Adrenal gland (tissue), 12 donors: ENCODE results near the gene CEP89. TPM values are rescaled to one million over a fixed set of nuclear protein-coding genes. Genes with fewer than 3 reads are reported as not detected.
"Not testable (repeated sequence)": the region's sequence is repeated elsewhere in the genome, so short reads cannot be mapped to it uniquely, and the experiment has no call there.

Experiments
- DNase-seq, 7 donors: peaks; one replicate each; pipeline ENCODE4 v3.0.0-alpha.2; 2019 to 2020
- H3K27ac ChIP-seq, 5 donors: fragments of 200-600 bp; sonication (generic) in 4 of 5; 1 replicate in 3 of 5; 2 replicates in 2 of 5; pipeline versions ENCODE4 v1.5.1 to v1.8.0; 2016 to 2020; ENCODE audit warnings: mild to moderate bottlenecking in 1 of 5
- H3K27me3 ChIP-seq: fragments of 200-600 bp; 2 replicates; pipeline ENCODE4 v1.8.0; 2021
- H3K36me3 ChIP-seq, 2 donors: fragments of 200-600 bp; replicated peaks in 1 of 2; 1 replicate in 1 of 2; 2 replicates in 1 of 2; pipeline versions ENCODE4 v1.5.1 to v1.8.0; 2018 to 2022
- H3K4me1 ChIP-seq, 2 donors: fragments of 200-600 bp; replicated peaks in 1 of 2; 1 replicate in 1 of 2; 2 replicates in 1 of 2; pipeline versions ENCODE4 v1.5.1 to v1.8.0; 2018 to 2021
- H3K4me3 ChIP-seq, 4 donors: fragments of 200-600 bp; sonication (generic) in 3 of 4; one replicate each; pipeline ENCODE4 v1.5.1; 2016 to 2018
- H3K9me3 ChIP-seq, 3 donors: fragments of 200-600 bp; sonication (generic) in 1 of 3; replicated peaks in 1 of 3; 1 replicate in 2 of 3; 2 replicates in 1 of 3; pipeline versions ENCODE4 v1.5.1 to v1.8.0; 2016 to 2021
- POLR2A ChIP-seq, 2 donors: fragments of 450-650 bp; IDR thresholded peaks; one replicate each; pipeline ENCODE4 v1.6.1; 2017; ENCODE audit warnings: antibody characterized with exemption in 2 of 2, mild to moderate bottlenecking in 2 of 2, moderate library complexity in 1 of 2
- WGBS, 4 donors: extraction: QIAGEN DNeasy Blood & Tissue Kit in 2 of 4; methylation state at CpG; one replicate each; pipeline versions ENCODE4 v1.1.5 to v1.1.7; 2013 to 2017; 5-methylcytosine and 5-hydroxymethylcytosine counted together
- intact Hi-C, 2 donors: fragments of 100-400 bp; cut with DNase I; formaldehyde crosslinking; loops; one replicate each; pipeline versions ENCODE4 v1.14.1 to v1.15.0; 2022 to 2023
- polyA plus RNA-seq, 3 donors: library from polyadenylated mRNA; stranded (reverse); fragments of 200-250 nt in 2 of 3; fragments of 350-450 nt in 1 of 3; fragmentation: Illumina TruSeq in 1 of 3; extraction: RNeasy Lipid Tissue Mini Kit (QIAGEN cat#74804) in 1 of 3; gene quantifications; one replicate each; pipeline ENCODE4 v1.2.3, GENCODE V29; 2013 to 2014
- total RNA-seq, 9 donors: library from RNA; depleted of rRNA in 4 of 9; stranded (reverse); fragments of >200 nt in 4 of 9; fragments of 120-200 nt in 1 of 9; fragmentation: NEBNext Ultra II Directional in 1 of 9; extraction: Animal tissue kit (Norgen Biotek cat#: 25700) in 1 of 9; gene quantifications; one replicate each; pipeline versions ENCODE4 v1.1.0 to v1.2.4, GENCODE V29; 2013 to 2023
- TF ChIP-seq, protein P1 (sequence below), 6 experiments: fragments of 450-650 bp in 4 of 6; fragments of 200-600 bp in 2 of 6; sonication (generic) in 1 of 6; IDR thresholded peaks; 1 replicate in 5 of 6; 2 replicates in 1 of 6; pipeline versions ENCODE4 v1.5.1 to v1.8.0; 2016 to 2021; ENCODE audit warnings: antibody characterized with exemption in 6 of 6, mild to moderate bottlenecking in 2 of 6, moderate library complexity in 1 of 6
- donor health status: healthy with polysubstance abuse.
- donor health status: Bipolar disorder and iron deficiency.
- donor health status: DM: yes; HTN: yes; CAD: no.
- donor health status: DM: no; HTN: no; CAD: no.
- donor health status: DM: no; HTN: no; CAD: no.
- donor health status: DM: yes; HTN: yes; CAD: no.

Gene CEP89
- total and polyA plus RNA-seq, 12 donors: 9.2 to 20.1 (median 13.9) TPM

DNA sequence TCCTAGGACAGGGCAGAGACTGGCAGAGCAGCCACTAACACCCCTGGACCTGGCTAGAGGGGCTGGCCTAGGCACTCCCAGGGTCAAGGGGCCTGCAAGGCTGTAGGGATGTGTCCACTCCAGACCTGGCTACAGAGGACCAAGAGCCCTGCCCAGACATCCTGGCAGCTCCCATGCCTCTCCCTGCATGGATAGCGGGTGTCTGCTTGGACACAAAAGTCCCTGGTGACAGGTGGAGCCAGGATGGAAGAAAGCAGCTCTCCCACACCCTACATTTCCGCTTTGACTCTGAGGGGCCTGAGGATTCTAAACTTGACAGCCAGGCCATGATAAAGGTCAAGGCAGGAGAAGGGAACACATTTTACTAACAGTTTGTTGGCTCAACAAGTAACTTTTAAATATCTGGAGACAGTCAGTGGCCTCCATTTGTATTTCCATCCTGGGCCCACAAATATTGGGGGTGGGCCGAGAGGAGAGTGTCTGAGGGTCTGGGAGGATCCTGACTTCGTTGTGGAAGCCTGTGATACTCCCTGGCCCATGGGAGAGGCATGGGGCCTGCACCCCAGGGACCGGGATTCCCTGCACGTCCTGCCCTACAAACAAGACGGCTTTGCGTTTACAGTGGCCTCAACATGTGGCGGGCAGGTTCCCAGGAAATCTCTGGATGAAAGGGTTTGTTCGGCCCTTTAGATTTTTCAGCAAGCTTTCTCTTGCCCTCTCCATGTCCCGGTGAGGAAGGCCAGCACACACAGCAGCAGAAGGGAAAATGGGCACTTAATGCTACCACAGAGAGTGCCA is 82.4 kb downstream of the CEP89 start:
- 94 to 95% (median 95%) methylated on average over 11 of the region's 11 CpGs for WGBS, 4 donors
- H3K27ac ChIP-seq: no peak overlapping the region
- TF ChIP-seq, protein P1, sequence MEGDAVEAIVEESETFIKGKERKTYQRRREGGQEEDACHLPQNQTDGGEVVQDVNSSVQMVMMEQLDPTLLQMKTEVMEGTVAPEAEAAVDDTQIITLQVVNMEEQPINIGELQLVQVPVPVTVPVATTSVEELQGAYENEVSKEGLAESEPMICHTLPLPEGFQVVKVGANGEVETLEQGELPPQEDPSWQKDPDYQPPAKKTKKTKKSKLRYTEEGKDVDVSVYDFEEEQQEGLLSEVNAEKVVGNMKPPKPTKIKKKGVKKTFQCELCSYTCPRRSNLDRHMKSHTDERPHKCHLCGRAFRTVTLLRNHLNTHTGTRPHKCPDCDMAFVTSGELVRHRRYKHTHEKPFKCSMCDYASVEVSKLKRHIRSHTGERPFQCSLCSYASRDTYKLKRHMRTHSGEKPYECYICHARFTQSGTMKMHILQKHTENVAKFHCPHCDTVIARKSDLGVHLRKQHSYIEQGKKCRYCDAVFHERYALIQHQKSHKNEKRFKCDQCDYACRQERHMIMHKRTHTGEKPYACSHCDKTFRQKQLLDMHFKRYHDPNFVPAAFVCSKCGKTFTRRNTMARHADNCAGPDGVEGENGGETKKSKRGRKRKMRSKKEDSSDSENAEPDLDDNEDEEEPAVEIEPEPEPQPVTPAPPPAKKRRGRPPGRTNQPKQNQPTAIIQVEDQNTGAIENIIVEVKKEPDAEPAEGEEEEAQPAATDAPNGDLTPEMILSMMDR (IDR thresholded peaks at IDR 0.05): no peak
- TF ChIP-seq POLR2A (IDR thresholded peaks at IDR 0.05): no peak
- H3K36me3 ChIP-seq: no peaks in the 10 kb centered on the region
- no peaks in the 10 kb centered on the region for H3K27me3 ChIP-seq
- DNase-seq: no peak
- no peak overlapping the region for H3K4me3 ChIP-seq
- intact Hi-C loops: no loop called here
- H3K9me3 ChIP-seq: peaks cover 0 to 19% (median 0%) of the 10 kb centered on the region in 3 donors
- no peaks in the 10 kb centered on the region for H3K4me1 ChIP-seq

DNA sequence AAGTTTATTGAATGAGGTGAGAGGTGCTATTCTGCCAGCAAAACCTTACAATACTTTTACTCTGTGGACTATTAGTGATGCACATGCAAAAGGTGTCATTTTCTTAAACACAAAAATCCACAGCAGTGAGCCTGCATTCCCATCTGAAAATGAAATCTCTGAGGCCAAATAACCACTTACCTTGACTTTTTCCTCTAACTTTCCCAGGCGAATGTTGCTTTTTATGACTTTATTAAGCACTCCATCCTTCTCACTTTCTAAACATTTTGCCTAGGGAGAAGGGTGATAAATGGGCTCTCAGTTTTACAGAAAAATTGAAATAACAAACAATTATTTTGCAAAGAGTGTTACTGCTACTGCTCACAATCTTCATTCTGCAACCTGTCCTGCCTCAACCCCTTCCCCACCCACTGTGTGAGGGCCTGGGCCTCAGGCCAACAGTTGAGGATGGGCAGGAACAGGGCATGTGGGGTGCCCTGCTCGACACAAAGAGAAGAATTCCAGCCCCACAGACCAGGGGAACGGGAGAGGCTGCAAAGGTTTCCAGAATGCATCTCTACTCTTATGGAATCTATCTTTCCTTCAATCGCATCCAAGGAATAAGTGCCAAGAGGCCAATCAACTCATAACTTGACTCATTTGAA is 84.1 kb downstream of the CEP89 start:
- no peak overlapping the region for H3K27ac ChIP-seq
- WGBS, 4 donors: 88 to 96% (median 94%) methylated on average over 4 of the region's 4 CpGs
- H3K27me3 ChIP-seq: no peaks in the 10 kb centered on the region
- no peak overlapping the region for H3K4me3 ChIP-seq
- TF ChIP-seq, protein P1 (IDR thresholded peaks at IDR 0.05): no peak
- TF ChIP-seq POLR2A (IDR thresholded peaks at IDR 0.05): no peak
- H3K9me3 ChIP-seq: peaks cover 0 to 11% (median 0%) of the 10 kb centered on the region in 3 donors
- intact Hi-C loops: no loop called here
- no peaks in the 10 kb centered on the region for H3K36me3 ChIP-seq
- no peaks in the 10 kb centered on the region for H3K4me1 ChIP-seq
- DNase-seq: no peak

DNA sequence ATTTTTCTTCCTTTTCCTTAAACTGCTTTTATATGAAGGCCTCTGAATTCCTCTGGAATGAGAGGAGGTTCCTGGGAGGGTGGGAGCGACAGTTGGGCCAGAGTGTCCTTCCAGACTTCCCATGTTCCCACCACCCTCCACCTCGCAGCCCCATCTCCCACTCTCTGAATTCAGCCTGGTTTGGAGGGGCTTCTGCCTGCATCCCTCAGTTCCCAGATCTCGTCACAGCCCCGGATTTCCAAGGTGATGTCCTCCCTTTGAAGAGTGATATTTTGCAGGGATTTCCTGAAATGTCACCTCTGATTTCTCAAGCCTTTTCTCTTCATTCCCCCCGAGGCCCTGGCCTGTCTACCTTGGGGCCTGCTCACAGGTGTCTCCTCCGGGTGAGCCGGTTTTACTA is 85.5 kb downstream of the CEP89 start:
- 85 to 94% (median 93%) methylated on average over 7 of the region's 7 CpGs for WGBS, 4 donors
- intact Hi-C loops: no loop called here
- no peaks in the 10 kb centered on the region for H3K9me3 ChIP-seq
- no peak overlapping the region for H3K4me3 ChIP-seq
- no peaks in the 10 kb centered on the region for H3K27me3 ChIP-seq
- H3K27ac ChIP-seq: no peak overlapping the region
- no peaks in the 10 kb centered on the region for H3K36me3 ChIP-seq
- H3K4me1 ChIP-seq: no peaks in the 10 kb centered on the region
- TF ChIP-seq, protein P1 (IDR thresholded peaks at IDR 0.05): no peak
- TF ChIP-seq POLR2A (IDR thresholded peaks at IDR 0.05): no peak
- DNase-seq: peak in 1 of 7 donors; percentile 9

DNA sequence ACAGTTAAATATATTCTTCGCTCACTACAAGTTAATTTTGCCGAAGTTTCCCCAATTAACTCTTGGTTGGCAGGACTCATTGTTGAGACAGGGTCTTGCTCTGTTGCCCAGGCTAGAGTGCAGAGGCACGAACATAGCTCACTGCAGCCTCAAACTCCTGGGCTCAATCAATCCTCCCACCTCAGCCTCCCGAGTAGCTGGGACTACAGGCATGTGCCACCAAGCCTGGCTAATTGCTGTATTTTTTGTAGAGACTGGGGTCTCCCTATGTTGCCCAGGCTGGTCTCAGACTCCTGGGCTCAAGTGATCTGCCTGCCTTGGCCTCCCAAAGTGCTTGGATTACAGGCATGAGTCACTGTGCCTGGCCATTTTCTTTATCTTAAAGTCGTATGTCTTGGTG is 86.5 kb downstream of the CEP89 start:
- H3K27ac ChIP-seq, intact Hi-C loops, H3K27me3 ChIP-seq, H3K9me3 ChIP-seq, H3K4me3 ChIP-seq, H3K4me1 ChIP-seq, DNase-seq, H3K36me3 ChIP-seq: not testable (repeated sequence)
- 84 to 89% (median 87%) methylated on average over 5 of the region's 5 CpGs for WGBS, 4 donors
